Type B pancreatic cell (in vitro differentiated cells): ENCODE data around the gene NUP98. TPM values are rescaled to one million over a fixed set of nuclear protein-coding genes. Genes with fewer than 3 reads are reported as not detected.

Experiments
- DNase-seq: peaks from one replicate; pipeline ENCODE4 v3.0.0; 2021; ENCODE audit warnings: mixed read lengths; ENCODE audit not compliant: unreplicated experiment; ENCODE audit errors: extremely low spot score
- H3K27ac Mint-ChIP-seq: 2 replicates; pipeline ENCODE4 v1.8.0; 2021; ENCODE audit warnings: mild to moderate bottlenecking, mixed read lengths
- H3K27me3 Mint-ChIP-seq: 2 replicates; pipeline ENCODE4 v1.8.0; 2021; ENCODE audit warnings: mixed read lengths
- H3K36me3 Mint-ChIP-seq: 2 replicates; pipeline ENCODE4 v1.8.0; 2021; ENCODE audit warnings: mixed read lengths
- H3K4me1 Mint-ChIP-seq: one replicate; pipeline ENCODE4 v1.8.0; 2021; ENCODE audit warnings: mixed read lengths; ENCODE audit not compliant: unreplicated experiment
- H3K4me3 Mint-ChIP-seq: 2 replicates; pipeline ENCODE4 v1.8.0; 2021; ENCODE audit warnings: mild to moderate bottlenecking, mixed read lengths
- H3K9me3 Mint-ChIP-seq: 2 replicates; pipeline ENCODE4 v1.8.0; 2021; ENCODE audit warnings: mixed read lengths
- total RNA-seq: library from RNA; stranded (reverse); gene quantifications from 2 replicates; pipeline ENCODE4 v1.2.1, GENCODE V29; 2021; ENCODE audit warnings: low replicate concordance
- TF ChIP-seq, protein P1 (sequence below): fragments of 200-600 bp; sonication (generic); conservative IDR thresholded peaks from 2 replicates; pipeline ENCODE4 v1.5.0; 2021; ENCODE audit warnings: antibody characterized with exemption, mild to moderate bottlenecking

Gene NUP98
- total RNA-seq, 1 donor from 2014 or later: 74.6 TPM

DNA sequence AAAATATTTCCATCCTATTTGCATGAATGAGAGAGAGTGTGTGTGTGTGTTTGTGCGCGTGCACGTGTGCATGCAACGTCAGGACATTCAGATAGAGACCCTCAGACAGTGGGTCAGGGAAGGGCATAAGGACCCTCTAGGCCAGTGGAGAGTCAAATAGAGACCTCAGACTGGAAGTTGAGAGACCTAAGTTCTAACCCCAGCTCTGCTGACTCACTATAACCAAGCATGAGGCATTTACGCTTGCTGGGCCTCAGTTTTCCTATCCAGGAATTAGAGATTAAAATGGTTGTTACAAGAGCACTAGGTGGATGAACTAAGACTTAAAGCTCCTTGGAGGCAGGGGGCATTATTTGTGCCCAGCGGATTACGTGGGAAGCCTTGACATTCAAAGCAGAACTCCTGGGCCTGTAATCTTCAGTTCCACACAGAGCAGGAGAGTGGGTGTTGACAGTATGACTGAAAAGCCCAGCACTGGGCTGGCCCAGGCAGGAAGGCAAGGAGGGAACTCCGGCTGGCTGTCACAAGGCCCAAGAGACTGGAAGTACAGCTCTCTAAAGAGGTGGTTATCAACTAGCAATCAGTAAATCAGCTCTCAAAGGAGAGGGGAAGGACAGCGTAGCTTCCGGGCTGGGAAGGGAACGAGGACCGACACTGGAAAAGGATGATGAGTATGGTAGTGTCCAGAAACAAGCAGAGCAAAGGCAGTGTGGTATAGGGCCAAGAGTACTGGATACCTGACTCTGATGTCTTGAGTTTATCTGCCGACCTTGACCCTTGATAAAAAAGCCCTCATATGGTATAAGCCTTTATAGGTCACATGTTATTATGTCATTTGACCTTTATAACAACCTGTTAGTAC is 34.3 kb upstream of the NUP98 start:
- peak overlapping the region; percentile 71 for H3K27ac Mint-ChIP-seq
- DNase-seq: no peak
- no peaks in the 10 kb centered on the region for H3K27me3 Mint-ChIP-seq
- peaks cover 16% of the 10 kb centered on the region for H3K4me1 Mint-ChIP-seq
- no peak overlapping the region for H3K4me3 Mint-ChIP-seq
- TF ChIP-seq, protein P1, sequence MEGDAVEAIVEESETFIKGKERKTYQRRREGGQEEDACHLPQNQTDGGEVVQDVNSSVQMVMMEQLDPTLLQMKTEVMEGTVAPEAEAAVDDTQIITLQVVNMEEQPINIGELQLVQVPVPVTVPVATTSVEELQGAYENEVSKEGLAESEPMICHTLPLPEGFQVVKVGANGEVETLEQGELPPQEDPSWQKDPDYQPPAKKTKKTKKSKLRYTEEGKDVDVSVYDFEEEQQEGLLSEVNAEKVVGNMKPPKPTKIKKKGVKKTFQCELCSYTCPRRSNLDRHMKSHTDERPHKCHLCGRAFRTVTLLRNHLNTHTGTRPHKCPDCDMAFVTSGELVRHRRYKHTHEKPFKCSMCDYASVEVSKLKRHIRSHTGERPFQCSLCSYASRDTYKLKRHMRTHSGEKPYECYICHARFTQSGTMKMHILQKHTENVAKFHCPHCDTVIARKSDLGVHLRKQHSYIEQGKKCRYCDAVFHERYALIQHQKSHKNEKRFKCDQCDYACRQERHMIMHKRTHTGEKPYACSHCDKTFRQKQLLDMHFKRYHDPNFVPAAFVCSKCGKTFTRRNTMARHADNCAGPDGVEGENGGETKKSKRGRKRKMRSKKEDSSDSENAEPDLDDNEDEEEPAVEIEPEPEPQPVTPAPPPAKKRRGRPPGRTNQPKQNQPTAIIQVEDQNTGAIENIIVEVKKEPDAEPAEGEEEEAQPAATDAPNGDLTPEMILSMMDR: no peak
- no peaks in the 10 kb centered on the region for H3K9me3 Mint-ChIP-seq
- H3K36me3 Mint-ChIP-seq: peaks cover 25% of the 10 kb centered on the region

DNA sequence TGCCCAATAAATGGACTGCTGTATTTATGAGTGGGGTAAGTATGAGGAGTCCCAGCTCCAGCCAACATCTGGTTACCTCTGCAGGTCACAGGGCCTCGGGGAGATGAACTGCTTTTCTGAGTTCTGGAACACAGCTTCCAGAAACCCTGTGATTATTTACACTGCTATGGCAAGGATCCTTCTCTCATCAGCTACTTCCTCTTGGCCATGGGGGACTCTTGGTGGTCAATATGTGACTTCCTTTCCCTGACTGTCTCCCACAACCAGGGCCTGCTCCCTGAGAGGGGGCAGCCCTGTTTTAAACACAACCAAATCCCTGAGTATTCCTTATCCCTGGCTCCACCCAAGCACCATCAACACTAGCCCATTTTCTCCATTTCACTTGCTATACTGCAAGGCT is 33.4 kb upstream of the NUP98 start:
- no peak overlapping the region for H3K4me3 Mint-ChIP-seq
- H3K27ac Mint-ChIP-seq: peak overlapping the region; percentile 71
- no peaks in the 10 kb centered on the region for H3K27me3 Mint-ChIP-seq
- no peak for DNase-seq
- no peaks in the 10 kb centered on the region for H3K9me3 Mint-ChIP-seq
- TF ChIP-seq, protein P1: no peak
- H3K36me3 Mint-ChIP-seq: peaks cover 33% of the 10 kb centered on the region
- peaks cover 16% of the 10 kb centered on the region for H3K4me1 Mint-ChIP-seq

DNA sequence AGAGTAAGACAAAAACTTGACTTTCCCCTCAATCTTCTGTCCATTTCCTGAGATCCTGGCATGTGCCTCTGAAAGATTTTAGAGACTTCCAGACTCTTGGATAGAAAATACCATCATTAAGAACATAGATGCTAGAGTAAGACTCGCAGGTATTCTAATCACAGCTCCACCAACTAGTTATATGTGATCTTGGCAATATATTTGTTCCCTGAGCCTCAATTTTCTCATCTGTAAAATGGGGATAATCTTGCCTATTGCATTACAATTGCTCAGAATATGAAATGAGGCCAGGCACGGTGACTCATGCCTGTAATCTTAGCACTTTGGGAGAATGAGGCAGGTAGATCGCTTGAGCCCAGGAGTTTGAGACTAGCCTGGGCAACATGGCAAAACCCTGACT is 32.7 kb upstream of the NUP98 start:
- TF ChIP-seq, protein P1: no peak
- H3K27ac Mint-ChIP-seq: no peak overlapping the region
- H3K4me3 Mint-ChIP-seq: no peak overlapping the region
- H3K9me3 Mint-ChIP-seq: no peaks in the 10 kb centered on the region
- H3K27me3 Mint-ChIP-seq: no peaks in the 10 kb centered on the region
- H3K36me3 Mint-ChIP-seq: peaks cover 27% of the 10 kb centered on the region
- peaks cover 10% of the 10 kb centered on the region for H3K4me1 Mint-ChIP-seq
- no peak for DNase-seq

DNA sequence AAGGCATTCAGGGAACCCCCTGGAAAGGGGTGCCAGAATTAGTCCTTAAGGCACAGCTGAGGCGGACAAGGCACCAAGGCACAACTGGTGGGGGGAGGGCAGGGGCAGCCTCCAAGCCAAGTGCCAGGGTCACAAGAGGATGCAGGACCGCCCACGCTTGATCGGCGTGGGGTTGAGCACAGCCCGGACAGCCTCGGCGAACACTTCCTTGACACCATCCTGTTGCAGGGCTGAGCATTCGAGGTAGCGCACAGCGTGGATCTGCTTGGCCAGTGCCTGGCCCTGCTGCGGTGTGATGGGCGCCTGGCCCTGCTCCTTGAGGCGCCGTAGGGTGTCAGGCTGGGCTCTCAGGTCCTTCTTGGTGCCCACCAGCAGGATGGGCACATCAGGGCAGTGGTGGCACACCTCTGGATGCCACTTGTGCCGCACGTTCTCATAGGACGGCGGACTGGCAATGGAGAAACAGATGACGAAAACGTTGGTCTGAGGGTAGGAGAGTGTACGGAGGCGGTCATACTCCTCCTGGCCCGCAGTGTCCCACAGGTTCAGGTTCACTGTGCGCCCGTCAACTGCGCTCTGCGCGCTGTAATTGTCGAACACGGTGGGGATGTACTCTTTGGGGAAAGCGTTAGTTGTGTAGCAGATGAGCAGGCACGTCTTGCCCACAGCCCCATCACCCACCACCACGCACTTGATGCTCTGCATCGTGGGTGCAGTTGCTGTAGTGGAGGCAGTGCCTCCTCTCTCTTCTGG is 30.3 kb upstream of the NUP98 start:
- Mint-ChIP-seq H3K4me3 (no peak overlapping the region), H3K4me1 (peaks cover 6% of the 10 kb centered on the region), H3K9me3 (no peaks in the 10 kb centered on the region), H3K27ac (no peak overlapping the region), H3K27me3 (no peaks in the 10 kb centered on the region), H3K36me3 (peaks cover 39% of the 10 kb centered on the region)
- TF ChIP-seq, protein P1: no peak
- DNase-seq: no peak

DNA sequence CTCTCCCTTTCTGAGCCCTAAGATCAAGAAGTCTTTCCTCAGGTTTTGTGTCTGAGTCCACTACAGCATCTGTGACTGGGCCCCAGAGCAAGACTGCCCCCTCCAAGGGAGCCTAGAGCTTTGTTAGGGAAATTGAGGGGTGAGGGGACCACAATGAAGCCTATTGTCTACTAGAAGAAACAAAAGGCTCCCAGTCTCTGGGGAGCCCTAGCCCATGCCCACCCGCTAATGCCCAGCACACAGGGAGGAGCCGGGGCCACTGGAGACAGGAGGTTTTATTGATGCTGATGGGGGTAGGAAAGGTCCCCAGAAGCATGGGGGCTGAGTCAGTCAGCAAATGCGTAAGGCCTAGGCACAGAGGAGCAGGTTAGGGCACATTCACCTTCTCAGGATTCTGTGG is 29.4 kb upstream of the NUP98 start:
- H3K27me3 Mint-ChIP-seq: no peaks in the 10 kb centered on the region
- peaks cover 5% of the 10 kb centered on the region for H3K4me1 Mint-ChIP-seq
- H3K9me3 Mint-ChIP-seq: no peaks in the 10 kb centered on the region
- H3K36me3 Mint-ChIP-seq: peaks cover 39% of the 10 kb centered on the region
- DNase-seq: no peak
- H3K27ac Mint-ChIP-seq: no peak overlapping the region
- H3K4me3 Mint-ChIP-seq: no peak overlapping the region
- TF ChIP-seq, protein P1: no peak
